Measurements from ENCODE around the gene HPS1.
"Not testable (repeated sequence)": the region's sequence is repeated elsewhere in the genome, so short reads cannot be mapped to it uniquely, and the experiment has no call there.

The HPS1 gene

DNA sequence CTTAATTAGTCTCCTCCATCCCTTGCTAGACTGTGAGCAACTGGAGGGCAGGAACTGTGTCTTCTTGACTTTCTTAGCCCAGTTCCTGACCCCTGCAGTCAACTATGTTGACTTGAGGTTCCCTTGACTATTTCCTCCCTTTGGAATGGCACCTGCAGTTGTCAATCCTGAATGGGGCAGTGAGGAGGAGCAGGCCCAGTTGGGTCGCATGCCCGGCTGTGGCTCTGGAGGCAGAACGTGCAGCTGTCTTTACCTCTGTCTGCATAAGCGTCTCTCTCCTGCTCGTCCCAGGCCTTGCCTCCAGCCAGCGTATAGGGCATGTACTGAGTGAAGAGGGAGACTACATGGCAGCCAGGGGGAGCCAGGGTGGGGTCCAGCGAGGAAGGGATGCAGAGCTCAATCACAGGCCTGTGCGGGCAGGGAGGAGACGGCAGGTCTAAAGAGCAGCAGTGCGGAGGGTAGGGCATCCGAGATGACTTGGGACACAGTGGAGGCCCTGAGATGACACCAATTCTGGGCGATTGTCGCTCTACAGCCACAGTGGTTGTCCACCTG, 58.6 kb downstream of the HPS1 start:
- no peak for DNase-seq

DNA sequence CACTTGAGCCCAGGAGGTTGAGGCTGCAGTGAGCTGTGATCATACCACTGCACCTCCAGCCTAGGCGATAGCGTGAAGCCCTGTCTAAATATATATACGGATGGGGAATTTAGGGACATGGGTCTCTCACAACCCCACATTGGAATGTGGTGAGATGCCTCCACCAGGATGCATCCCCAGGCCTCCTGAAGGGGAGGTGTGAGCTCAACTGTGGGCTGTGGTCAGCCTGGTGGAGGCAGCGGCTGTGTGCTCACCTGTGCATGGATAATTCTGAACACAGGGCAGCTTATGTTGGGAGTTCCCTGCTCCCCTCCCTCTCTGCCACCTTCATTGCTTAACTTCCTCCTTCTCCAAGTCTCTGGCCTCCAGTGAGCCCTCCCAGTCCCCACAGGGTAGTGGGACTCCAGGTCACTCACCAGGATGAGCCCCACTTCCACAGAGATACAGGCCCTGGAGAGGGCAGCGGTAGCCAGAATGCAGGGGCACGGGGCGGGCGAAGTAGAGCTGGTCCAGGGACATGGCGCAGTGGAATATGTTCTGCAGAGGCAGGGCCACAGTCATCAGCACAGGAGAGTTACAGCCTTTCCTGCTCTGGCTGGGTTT, 62.1 kb downstream of the HPS1 start:
- DNase-seq, result no peak

DNA sequence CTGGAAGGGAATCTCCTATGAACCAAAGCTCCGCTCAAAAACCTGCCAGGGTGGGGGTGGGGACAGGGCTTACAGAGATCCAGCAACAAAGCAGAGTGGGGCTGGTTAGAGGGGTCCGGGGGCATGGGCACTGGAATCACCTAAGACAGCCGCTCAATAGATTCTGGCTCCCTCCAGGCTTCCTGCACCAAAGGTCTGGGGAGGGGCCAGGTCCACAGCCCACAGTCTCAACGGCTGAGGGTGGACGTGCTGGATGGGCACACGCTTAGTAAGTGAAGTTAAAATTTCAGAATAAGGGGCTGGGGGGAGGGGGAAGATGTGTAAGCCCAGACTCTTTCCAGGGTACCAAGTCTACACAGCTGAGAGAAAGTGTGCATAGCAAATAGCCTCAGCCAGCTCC, 62.9 kb downstream of the HPS1 start:
- no peak for DNase-seq

DNA sequence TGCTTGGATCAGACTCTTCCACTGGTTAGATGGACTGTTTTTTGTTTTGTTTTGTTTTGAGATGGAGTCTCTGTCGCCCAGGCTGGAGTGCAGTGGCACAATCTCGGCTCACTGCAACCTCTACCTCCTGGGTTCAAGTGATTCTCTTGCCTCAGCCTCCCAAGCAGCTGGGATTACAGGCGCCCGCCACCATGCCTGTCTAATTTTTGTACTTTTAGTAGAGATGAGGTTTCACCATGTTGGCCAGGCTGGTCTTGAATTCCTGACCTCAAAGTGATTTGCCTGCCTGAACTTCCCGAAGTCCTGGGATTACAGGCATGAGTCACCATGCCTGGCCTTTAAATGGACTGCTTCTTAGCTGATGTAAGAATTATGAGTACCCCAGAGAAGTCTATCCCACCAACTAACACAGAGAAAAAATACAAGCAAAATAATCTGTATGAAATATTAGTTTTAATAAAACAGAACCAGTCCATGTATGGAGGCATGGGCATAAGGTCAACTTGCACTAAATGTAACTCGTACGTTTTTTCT, 63.5 kb downstream of the HPS1 start:
- not testable (repeated sequence) for DNase-seq

DNA sequence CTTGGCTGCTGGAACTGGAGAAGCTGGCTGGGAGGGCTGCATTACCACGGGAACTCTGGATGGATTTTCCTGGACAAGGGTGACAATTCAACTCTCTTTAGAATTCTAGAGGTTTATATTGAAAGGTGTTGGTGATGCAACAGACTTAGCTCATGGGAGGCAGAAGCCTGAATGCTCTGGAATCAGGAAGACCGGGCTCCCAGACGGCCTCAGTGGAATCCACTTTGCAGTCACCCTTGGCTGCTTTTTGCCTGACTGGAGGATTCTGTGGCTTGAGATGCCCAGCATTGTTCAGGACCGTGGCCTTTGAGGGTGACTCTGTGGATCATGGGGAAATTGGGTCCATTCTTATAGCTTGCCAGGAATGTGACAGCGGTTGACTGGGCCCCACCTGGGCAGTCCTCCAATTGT, 64.0 kb downstream of the HPS1 start:
- no peak for DNase-seq

DNA sequence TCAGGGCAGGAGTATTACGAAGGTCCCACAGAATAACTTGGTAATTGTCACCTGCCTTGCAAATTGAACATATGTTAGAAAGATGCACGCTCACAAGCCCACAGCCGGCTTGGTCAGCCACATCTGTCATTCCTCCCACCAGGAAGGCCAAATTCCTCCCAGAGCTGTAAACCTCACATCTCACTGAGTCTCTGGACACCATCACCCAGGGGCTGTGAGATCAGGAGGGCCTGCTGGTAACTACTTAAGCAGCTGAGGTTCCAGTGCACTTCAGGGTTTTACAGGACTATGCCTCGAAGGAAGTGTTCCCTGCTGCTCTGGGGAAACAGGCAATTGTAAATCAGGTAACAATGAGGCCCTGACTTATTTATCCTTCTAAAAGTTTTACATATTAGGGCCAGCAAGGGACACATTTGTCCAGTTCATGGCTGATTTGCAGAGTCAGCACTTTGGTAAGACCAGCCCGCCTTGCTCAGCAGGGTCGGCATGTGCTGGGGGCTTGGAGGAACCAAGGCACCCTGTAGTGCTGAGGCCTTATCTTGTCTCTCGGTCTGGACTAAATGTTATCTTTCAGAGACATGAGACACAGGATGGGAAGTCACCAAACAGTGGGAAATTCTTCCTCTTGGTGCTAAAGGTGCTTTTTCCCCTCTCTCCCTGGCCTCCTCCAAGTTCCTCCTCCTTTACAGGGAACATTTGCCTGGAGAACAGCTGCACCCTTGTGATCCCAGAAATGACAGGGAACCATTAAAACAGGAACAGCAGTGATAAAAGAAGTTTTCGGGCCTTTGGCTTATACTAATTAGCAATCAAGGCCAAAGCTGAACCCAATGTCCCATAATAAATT, 66.0 kb downstream of the HPS1 start:
- DNase-seq, result no peak

DNA sequence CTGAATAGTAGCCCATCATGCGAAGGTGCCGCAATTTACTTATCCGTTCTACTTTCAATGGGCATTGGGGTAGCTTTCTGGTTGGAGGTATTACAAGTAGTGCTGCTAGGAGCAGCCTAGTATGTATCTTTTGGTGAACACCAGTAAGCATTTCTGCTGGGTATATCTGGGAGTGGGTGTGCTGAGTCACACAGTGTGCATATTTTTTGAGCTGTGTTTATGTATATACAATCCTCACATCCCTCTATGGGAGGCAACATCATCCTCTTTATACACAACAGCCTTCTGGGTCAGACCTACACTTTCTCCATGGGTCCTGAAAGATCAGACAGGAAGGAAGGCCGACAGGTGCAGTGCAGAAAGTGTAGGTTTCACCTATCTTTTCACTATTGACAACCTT, 68.0 kb downstream of the HPS1 start:
- DNase-seq, result no peak

DNA sequence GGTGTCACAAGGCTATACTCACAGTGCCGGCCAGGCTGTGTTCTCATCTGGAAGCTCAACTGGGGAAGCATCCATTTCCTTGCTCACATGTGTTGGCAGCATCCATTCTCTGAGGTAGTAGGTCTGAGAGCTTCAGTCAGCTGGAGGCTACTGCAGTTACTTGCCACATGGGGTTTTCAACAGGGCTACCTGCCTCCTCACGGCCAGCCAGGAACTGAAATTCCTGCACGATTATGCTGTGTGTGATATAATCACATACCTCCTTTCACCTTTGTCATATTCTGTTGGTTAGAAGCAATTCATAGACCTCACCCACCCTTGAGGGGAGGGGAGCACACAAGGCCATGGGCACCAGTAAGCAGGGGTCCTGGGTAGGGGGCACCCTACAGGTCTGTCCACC, 69.2 kb downstream of the HPS1 start:
- no peak for DNase-seq

DNA sequence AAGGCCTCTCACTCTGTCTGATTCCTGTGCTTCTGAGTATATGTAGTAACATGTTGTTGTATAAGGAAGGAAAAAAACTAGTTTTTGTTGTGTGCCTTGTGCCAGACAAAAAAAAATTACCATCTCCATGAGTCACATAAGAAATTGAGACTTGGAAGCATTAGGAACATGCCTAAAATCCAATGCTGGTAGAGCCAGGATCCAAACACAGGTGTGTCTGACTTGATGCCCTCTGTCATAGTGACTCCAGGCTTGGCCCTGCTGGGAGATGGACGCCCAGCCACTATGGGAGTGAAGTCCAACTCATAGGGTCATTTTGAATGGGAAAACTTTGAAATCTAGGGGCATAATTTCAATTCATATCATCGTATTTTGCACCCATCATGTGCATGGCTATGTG, 69.7 kb downstream of the HPS1 start:
- no peak for DNase-seq

DNA sequence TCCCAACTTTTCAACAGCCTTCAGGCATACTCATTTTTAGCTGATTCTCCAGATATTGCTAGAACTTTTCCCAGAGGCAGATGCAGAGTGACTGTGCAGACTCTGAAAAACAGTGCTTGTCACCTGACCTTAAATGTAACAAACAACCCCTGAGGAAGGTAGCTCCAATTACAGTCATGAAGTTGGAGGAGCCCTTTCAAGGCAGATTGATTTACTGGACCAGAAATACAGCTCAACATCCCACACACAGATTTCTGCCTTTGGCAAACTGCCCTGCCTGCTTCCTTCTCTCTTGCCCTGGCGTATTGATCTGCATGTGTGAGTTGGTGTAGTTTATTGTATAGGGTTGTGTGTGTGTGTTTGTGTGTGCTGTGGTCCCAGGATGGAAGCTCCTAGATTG, 70.2 kb downstream of the HPS1 start:
- no peak for DNase-seq

DNA sequence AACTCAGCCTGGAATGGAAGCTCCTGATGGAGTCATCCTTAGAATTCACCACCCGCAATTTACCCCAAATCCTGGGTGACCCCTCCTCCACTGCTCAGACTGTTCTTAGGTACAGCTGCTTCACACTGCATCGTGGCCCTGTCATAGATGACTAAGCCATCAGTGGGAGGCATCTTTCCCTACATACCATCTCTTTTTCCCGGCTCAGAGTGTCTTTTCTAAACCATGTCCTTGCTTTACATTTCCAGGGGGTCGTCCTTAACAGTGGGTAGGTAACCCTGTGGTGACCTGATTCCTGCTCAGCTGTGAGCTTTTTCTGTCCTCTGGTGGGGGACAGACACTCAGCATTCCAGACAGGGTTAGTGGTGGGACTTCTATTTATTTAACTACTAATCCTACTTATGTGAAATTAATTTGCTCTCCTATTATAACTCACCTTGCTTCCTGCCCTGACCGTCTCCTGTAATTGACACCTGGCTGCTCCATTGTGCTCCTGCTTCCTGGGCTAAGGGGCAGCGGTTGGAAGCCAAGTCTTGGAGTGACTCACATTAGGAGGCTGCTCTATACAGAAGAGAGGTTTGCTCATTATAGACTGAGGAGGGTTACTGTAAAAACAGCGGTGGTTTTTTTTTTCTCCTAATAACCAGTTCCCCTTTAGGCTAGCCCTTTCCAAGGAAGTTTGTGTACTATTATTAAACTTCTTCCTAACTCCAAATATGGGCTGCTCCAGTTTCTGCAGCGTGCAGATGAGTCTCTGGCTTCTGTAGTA, 72.3 kb downstream of the HPS1 start:
- no peak for DNase-seq

DNA sequence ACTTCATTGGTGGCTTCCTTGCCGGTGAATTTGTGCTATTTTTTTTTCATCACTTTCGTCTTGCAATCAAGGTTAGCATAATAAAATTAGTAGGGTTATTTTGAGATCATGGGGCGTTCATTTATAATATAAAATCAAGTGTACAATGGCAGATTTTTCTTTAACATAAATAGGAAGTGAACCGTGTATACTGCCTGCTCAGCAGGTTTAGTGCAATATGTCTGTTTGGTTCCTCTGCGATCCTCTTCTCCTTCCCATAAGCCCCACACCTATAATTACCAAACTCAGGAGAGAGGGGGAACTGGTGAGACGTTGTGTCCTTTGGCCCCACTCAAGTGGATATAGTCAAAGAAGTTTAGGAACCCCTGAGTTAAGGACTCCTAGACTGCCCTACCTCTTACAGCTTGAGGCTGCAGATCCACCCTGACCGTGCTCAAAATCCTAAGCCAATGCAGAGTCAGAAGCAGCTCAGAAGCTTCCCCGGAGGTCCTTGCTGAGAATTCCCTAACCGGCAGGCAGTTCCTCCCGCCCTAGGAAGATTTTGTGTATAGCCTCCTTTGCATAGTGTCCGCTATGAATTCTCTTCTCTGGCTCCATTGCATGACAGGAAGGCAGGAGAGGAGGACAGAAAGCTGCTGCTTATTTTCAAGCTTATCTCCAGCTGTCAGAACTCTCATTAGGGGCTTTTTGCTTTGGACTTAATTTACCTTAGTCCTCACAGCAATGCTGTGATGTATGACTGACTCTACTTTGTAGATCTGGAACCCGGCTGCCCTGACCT, 73.3 kb downstream of the HPS1 start:
- no peak for DNase-seq

DNA sequence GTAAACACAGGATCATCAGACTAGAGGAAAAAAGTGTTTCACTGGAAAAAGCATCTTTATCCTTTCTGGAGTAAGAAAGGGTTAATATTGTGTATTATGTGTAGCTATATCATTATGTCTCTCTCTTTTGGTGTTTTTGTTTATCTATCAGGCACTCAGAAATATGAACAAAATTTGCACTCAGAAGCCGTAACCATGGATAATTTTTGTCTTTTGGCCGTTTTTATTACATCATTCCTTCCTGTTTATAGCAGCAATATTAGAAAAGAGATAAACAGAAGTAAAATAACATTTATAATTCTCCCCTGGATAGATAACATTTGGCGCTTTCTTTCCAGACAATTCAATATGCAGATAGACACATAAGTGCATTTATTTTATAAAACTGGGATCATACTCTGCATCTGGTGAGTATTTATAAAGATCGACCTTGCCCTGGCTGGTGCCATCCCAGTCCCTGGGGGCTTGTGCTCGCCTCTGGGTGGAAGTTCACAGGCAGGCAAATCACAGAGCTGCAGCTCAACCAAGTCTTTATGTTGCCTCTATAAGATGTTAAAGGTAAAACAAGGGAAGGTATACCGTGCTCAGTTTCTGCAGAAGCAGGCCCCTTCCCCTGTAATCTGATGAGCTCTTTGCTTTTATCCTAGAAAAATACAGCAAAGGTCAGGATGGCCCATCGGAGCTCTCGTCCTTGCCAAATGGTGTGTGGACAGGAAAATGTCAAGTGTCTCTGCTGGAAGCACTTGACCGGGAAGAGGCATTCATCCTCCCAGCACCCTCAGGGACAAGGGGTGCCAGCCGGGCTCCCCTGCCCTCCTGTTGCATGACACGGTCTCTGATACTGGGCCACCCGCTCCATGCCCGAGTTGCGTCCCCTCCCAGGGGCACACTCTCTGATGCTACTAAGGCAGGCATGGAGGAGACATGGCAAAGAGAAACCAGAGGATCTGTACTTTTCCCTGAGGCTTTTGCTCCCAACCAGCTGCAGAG, 75.6 kb downstream of the HPS1 start:
- no peak for DNase-seq

DNA sequence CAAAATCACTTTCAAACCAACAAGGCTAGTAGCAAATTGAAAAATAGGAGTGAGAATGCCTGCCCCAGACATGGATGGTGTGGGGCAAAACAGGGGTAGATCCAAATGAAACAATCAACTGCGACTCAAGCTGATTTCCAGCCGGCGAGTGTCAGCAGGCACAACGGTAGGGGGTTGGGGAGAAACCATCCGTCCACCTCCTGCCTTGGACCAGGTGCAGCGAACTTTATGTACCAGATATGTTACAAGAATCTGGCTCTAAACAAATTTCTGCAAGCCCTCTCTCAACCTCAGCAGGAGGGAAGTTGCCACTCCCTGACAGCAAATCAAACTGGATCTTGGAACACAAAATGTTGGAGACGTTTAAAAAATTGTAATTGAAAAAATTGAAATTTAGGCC, 76.9 kb downstream of the HPS1 start:
- no peak for DNase-seq

DNA sequence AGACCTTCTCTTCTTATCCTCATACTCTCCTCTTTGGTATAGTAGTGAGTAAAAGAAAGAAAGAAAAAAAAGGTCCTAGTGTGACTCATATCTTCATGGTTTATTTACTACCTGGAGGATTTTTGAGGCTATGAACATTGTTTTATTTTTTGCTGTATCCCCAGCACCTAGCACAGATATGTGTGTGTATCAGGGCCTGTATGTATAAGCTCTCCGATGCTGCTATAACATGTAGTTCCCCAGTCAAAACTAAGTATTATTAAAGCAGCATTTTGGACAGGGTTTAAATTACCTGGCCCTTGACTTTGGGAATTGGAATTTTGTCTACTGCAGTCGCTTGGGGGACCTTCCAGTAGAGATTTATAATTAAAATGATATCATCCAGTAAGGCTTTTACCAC, 78.1 kb downstream of the HPS1 start:
- DNase-seq, result no peak

DNA sequence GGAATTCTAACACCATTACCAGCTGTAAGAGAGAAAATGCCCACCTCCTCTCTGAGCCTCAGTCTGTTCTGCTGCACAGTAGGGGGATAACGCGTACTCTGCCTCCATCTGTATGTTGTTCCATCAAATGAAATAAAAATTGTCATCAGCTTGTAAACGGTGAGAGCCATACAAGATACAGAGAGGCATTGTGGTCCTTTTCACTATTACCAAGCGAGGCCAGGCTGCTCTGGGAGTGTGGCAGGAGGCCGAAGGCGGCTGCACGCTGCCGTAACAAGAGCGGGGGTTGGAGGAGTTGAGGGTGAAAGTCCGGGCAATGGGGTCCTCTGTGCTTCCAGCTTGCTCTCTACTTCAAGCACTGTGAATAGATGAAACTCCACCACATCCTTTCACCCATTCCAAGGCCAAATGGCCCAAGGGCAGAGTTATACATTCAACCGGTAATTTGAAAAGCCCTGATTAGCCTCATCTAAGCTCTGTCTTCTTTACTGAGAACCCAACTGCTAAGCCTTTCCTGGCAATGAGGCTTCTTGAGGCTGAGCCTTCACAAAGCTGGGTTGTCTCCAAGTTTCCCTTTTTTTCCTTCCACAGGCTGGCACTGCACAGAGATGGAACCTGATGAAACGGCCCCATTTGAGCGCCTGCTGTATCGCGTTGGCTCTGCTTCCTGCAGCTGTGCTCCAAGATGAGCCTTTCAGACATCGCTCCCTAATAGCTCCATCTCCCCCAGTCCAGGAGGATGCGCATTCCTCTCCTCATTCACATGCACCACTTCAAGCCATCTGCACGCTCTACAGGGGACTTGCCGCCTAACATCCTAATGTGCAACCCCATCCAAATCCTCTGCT, 78.9 kb downstream of the HPS1 start:
- DNase-seq, result no peak

All from cortex of kidney (tissue), 1 donor.